ENCODE results near the gene NT5C3B. TPM values are rescaled to one million over a fixed set of nuclear protein-coding genes. Genes with fewer than 3 reads are reported as not detected.
"Not testable (repeated sequence)": the region's sequence is repeated elsewhere in the genome, so short reads cannot be mapped to it uniquely, and the experiment has no call there.

Gene NT5C3B
- total RNA-seq: 10 to 100 TPM; 35.1 to 61.8 (median 37.5) TPM

DNA sequence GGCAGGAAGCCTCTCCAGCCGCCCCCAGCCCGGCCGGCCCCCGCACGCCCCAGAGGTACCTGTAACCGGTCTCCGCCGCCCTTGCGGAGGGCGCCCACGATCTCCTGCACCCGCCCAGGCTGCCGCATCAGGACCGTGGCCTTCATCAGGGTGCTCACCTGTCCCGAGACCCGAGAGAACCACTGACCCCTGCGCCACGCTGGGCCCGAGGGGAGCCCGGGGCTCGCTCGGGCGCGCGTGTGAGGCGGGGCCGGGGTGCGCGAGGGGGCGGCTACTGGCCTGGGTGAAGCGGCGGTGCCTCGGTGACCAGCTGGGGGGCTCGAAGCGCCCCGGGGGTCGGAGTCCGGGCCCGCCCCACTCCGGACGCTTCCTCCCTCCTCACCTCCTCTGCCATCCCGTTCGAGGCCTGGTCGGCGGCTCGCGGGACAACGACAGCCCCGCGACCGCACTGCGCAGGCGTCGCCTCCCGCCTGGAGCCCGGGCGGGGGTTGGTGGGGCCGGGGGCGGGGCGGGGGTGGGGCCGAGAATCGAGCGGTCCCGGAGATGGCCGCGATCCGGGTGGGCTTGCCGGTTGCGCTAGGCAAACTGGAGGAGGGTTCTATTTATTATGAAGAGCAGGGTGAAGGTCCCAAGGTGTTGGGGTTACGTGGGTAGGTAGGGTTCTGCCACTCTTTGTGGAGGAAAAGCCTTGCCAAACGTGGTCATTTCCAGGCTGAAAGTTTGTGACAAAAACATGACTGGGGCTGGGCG is at the start of gene NT5C3B:
NT5C3B (minus strand) TSS at position 433 of the 750 bp plus-strand sequence; CDS start at position 394, 39 bp downstream.
- WGBS, 2 donors: 1 to 7% methylated on average over 5 to 67 of the region's 72 CpGs
- TF ChIP-seq EP300 (IDR thresholded peaks at IDR 0.05) (no peak), POLR2A (IDR thresholded peaks at IDR 0.05) (peak in 1 of 4 donors; percentile 52), POLR2AphosphoS5 (IDR thresholded peaks at IDR 0.05) (peak in 1 of 2 donors; percentile 59)
- TF ChIP-seq, protein P1, sequence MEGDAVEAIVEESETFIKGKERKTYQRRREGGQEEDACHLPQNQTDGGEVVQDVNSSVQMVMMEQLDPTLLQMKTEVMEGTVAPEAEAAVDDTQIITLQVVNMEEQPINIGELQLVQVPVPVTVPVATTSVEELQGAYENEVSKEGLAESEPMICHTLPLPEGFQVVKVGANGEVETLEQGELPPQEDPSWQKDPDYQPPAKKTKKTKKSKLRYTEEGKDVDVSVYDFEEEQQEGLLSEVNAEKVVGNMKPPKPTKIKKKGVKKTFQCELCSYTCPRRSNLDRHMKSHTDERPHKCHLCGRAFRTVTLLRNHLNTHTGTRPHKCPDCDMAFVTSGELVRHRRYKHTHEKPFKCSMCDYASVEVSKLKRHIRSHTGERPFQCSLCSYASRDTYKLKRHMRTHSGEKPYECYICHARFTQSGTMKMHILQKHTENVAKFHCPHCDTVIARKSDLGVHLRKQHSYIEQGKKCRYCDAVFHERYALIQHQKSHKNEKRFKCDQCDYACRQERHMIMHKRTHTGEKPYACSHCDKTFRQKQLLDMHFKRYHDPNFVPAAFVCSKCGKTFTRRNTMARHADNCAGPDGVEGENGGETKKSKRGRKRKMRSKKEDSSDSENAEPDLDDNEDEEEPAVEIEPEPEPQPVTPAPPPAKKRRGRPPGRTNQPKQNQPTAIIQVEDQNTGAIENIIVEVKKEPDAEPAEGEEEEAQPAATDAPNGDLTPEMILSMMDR (IDR thresholded peaks at IDR 0.05): no peak
- no peaks in the 10 kb centered on the region for H3K9me3 ChIP-seq
- DNase-seq (peak; percentile 53 to 93), ATAC-seq (ENCODE audit: low FRiP score in 2 of 2) (peak; percentile 83 to 95)
- peaks cover 0 to 20% (median 7%) of the 10 kb centered on the region in 4 donors for H3K36me3 ChIP-seq
- peaks cover 5 to 23% (median 13%) of the 10 kb centered on the region in 4 donors for H3K4me1 ChIP-seq
- H3K4me3 ChIP-seq: peak within 1 kb of the TSS; percentile 77 to 94 (median 90)
- H3K27me3 ChIP-seq: no peaks in the 10 kb centered on the region
- peak within 1 kb of the TSS; percentile 16 to 85 (median 76) for H3K27ac ChIP-seq

GRCh38 chr17:41885733-41886132 is 49.7 kb upstream of the NT5C3B start:
- TF ChIP-seq EP300 (IDR thresholded peaks at IDR 0.05) (no peak), POLR2AphosphoS5 (IDR thresholded peaks at IDR 0.05) (no peak)
- TF ChIP-seq, protein P1 (IDR thresholded peaks at IDR 0.05): peak in 1 of 6 experiments; percentile 18
- no peaks in the 10 kb centered on the region for H3K9me3 ChIP-seq
- H3K36me3 ChIP-seq: peaks cover 34 to 96% (median 82%) of the 10 kb centered on the region in 4 donors
- no peaks in the 10 kb centered on the region for H3K4me1 ChIP-seq
- WGBS, 2 donors: 90 to 91% methylated on average over 6 of the region's 6 CpGs
- H3K4me3 ChIP-seq: no peak overlapping the region
- H3K27ac ChIP-seq: no peak overlapping the region
- no peaks in the 10 kb centered on the region for H3K27me3 ChIP-seq
- no peak for ATAC-seq (ENCODE audit: low FRiP score in 2 of 2)
- DNase-seq: no peak

- TF ChIP-seq EP300 (IDR thresholded peaks at IDR 0.05) (no peak), POLR2AphosphoS5 (IDR thresholded peaks at IDR 0.05) (no peak), POLR2A (IDR thresholded peaks at IDR 0.05) (no peak)
- TF ChIP-seq, protein P1 (IDR thresholded peaks at IDR 0.05): no peak
- DNase-seq: no peak
- no peaks in the 10 kb centered on the region for H3K9me3 ChIP-seq
- peaks cover 44 to 95% (median 80%) of the 10 kb centered on the region in 4 donors for H3K36me3 ChIP-seq
- no peaks in the 10 kb centered on the region for H3K27me3 ChIP-seq
- no peaks in the 10 kb centered on the region for H3K4me1 ChIP-seq
- 90 to 92% methylated on average over 6 of the region's 6 CpGs for WGBS, 2 donors
- ATAC-seq (ENCODE audit: low FRiP score in 2 of 2): no peak
- no peak overlapping the region for H3K27ac ChIP-seq
- H3K4me3 ChIP-seq: no peak overlapping the region
Observed at GRCh38 chr17:41882756-41883155, 46.7 kb upstream of the NT5C3B start.

GRCh38 chr17:41880130-41880529 is 44.1 kb upstream of the NT5C3B start:
- peaks cover 35 to 83% (median 68%) of the 10 kb centered on the region in 4 donors for H3K36me3 ChIP-seq
- TF ChIP-seq POLR2AphosphoS5 (IDR thresholded peaks at IDR 0.05): no peak
- TF ChIP-seq, protein P1 (IDR thresholded peaks at IDR 0.05): no peak
- TF ChIP-seq EP300 (IDR thresholded peaks at IDR 0.05): no peak
- TF ChIP-seq POLR2A (IDR thresholded peaks at IDR 0.05): no peak
- WGBS, 2 donors: 91 to 92% methylated on average over 4 of the region's 4 CpGs

GRCh38 chr17:41874293-41874670 is 38.2 kb upstream of the NT5C3B start:
- H3K27ac ChIP-seq, H3K27me3 ChIP-seq, DNase-seq, H3K4me3 ChIP-seq, H3K9me3 ChIP-seq, H3K4me1 ChIP-seq: not testable (repeated sequence)
- peak in 1 of 2 donors; percentile 13 for ATAC-seq (ENCODE audit: low FRiP score in 2 of 2)
- 96% methylated on average over 9 of the region's 9 CpGs for WGBS, 2 donors
- peaks cover 23 to 88% (median 71%) of the 10 kb centered on the region in 4 donors for H3K36me3 ChIP-seq

More at GRCh38 chr17:41880130-41880529, 44.1 kb upstream of the NT5C3B start:
- H3K9me3 ChIP-seq: no peaks in the 10 kb centered on the region
- no peak overlapping the region for H3K4me3 ChIP-seq
- H3K27me3 ChIP-seq: no peaks in the 10 kb centered on the region
- DNase-seq: no peak
- H3K27ac ChIP-seq: no peak overlapping the region
- H3K4me1 ChIP-seq: no peaks in the 10 kb centered on the region
- no peak for ATAC-seq (ENCODE audit: low FRiP score in 2 of 2)

All from upper lobe of left lung (tissue), 6 donors.